Neural cell (in vitro differentiated cells): ENCODE data around the gene RIC8B. TPM values are rescaled to one million over a fixed set of nuclear protein-coding genes. Genes with fewer than 3 reads are reported as not detected.

Source experiments
- H2AFZ ChIP-seq: fragments of 200-600, 300-800 bp; sonication (generic), shearing (Covaris generic); 2 replicates; pipeline ENCODE4 v1.6.0; 2014; ENCODE audit warnings: low read depth, mild to moderate bottlenecking, antibody characterized with exemption, low read length, moderate library complexity
- H3F3A ChIP-seq: fragments of 200-600 bp; shearing (Covaris generic); 2 replicates; pipeline ENCODE4 v1.6.1; 2016; ENCODE audit warnings: mild to moderate bottlenecking, moderate library complexity, mixed read lengths, antibody characterized with exemption, low read length; ENCODE audit not compliant: insufficient read depth, poor library complexity, severe bottlenecking
- H3K27ac ChIP-seq: fragments of 200-600, 300-800 bp; sonication (generic), shearing (Covaris generic); 2 replicates; pipeline ENCODE4 v1.5.1; 2014; ENCODE audit warnings: mild to moderate bottlenecking, low read length, moderate library complexity
- H3K27me3 ChIP-seq: fragments of 300-800, 200-600 bp; sonication (generic), shearing (Covaris generic); 2 replicates; pipeline ENCODE4 v1.6.0; 2014; ENCODE audit warnings: mild to moderate bottlenecking, low read depth, low read length, moderate library complexity; ENCODE audit not compliant: insufficient read depth
- H3K36me3 ChIP-seq: fragments of 300-800, 200-600 bp; sonication (generic), shearing (Covaris generic); 2 replicates; pipeline ENCODE4 v1.5.1; 2014; ENCODE audit warnings: mild to moderate bottlenecking, antibody characterized with exemption, low read length, moderate library complexity; ENCODE audit not compliant: insufficient read depth
- H3K4me2 ChIP-seq: fragments of 300-800, 200-600 bp; sonication (generic), shearing (Covaris generic); 2 replicates; pipeline ENCODE4 v1.6.0; 2014; ENCODE audit warnings: mild to moderate bottlenecking, low read length
- H3K4me3 ChIP-seq: fragments of 300-800, 200-600 bp; sonication (generic), shearing (Covaris generic); 2 replicates; pipeline ENCODE4 v1.5.1; 2014; ENCODE audit warnings: mild to moderate bottlenecking, low read length, moderate library complexity
- H3K79me2 ChIP-seq: fragments of 200-600 bp; shearing (Covaris generic); replicated peaks from 2 replicates; pipeline ENCODE4 v1.6.0; 2014; ENCODE audit warnings: mild to moderate bottlenecking, low read length, moderate library complexity; ENCODE audit not compliant: insufficient read depth
- H3K9ac ChIP-seq: fragments of 300-800, 200-600 bp; sonication (generic), shearing (Covaris generic); 2 replicates; pipeline ENCODE4 v1.6.1; 2016; ENCODE audit warnings: mild to moderate bottlenecking, low read length, mixed read lengths
- H3K9me2 ChIP-seq: fragments of 200-600 bp; shearing (Covaris generic); 2 replicates; pipeline ENCODE4 v1.6.1; 2016; ENCODE audit warnings: mild to moderate bottlenecking, low read length, mixed read lengths; ENCODE audit not compliant: insufficient read depth
- H3K9me3 ChIP-seq: fragments of 200-600, 300-800 bp; sonication (generic), shearing (Covaris generic); 2 replicates; pipeline ENCODE4 v1.6.1; 2016; ENCODE audit warnings: mild to moderate bottlenecking, mixed run types, low read length, moderate library complexity, mixed read lengths
- H4K20me1 ChIP-seq: fragments of 200-600 bp; shearing (Covaris generic); 2 replicates; pipeline ENCODE4 v1.6.1; 2016; ENCODE audit warnings: mild to moderate bottlenecking, mixed run types; ENCODE audit not compliant: insufficient read depth
- EP300 ChIP-seq: fragments of 450-650 bp; conservative IDR thresholded peaks from 2 replicates; pipeline ENCODE4 v1.6.1; 2014; ENCODE audit warnings: antibody characterized with exemption, mild to moderate bottlenecking, moderate library complexity; ENCODE audit not compliant: poor library complexity, severe bottlenecking
- EZH2 ChIP-seq: fragments of 200-600, 300-800 bp; shearing (Covaris generic), sonication (generic); IDR thresholded peaks from 2 replicates; pipeline ENCODE4 v1.6.1; 2014; ENCODE audit warnings: antibody characterized with exemption, low read length, borderline replicate concordance, mild to moderate bottlenecking; ENCODE audit not compliant: insufficient read depth, poor library complexity, severe bottlenecking
- MXI1 ChIP-seq: fragments of 450-650 bp; conservative IDR thresholded peaks from 2 replicates; pipeline ENCODE4 v1.6.1; 2014; ENCODE audit warnings: antibody characterized with exemption, mild to moderate bottlenecking; ENCODE audit not compliant: poor library complexity, severe bottlenecking
- POLR2AphosphoS5 ChIP-seq: IDR thresholded peaks from 2 replicates; pipeline ENCODE4 v1.6.1; 2012
- RAD21 ChIP-seq: fragments of 450-650 bp; conservative IDR thresholded peaks from 2 replicates; pipeline ENCODE4 v1.6.1; 2014; ENCODE audit warnings: antibody characterized with exemption, mild to moderate bottlenecking, moderate library complexity
- SMC3 ChIP-seq: fragments of 450-650 bp; conservative IDR thresholded peaks from 2 replicates; pipeline ENCODE4 v1.6.1; 2014; ENCODE audit warnings: antibody characterized with exemption, mild to moderate bottlenecking, moderate library complexity; ENCODE audit not compliant: poor library complexity
- TAF1 ChIP-seq: IDR thresholded peaks from 2 replicates; pipeline ENCODE4 v1.6.1; 2012; ENCODE audit warnings: low read depth
- polyA plus RNA-seq: library from polyadenylated mRNA; depleted of rRNA; stranded (reverse); fragments of >200 nt; gene quantifications from 2 replicates; pipeline ENCODE4 v1.2.3, GENCODE V29; 2014
- TF ChIP-seq, protein P1 (sequence below): fragments of 450-650 bp; IDR thresholded peaks from 2 replicates; pipeline ENCODE4 v1.5.1; 2014; ENCODE audit warnings: antibody characterized with exemption, mild to moderate bottlenecking, moderate library complexity; ENCODE audit not compliant: poor library complexity, severe bottlenecking
- TF ChIP-seq, protein P2 (sequence below): IDR thresholded peaks from 2 replicates; pipeline ENCODE4 v1.6.1; 2012; ENCODE audit warnings: borderline replicate concordance

Gene RIC8B
- polyA plus RNA-seq, 1 donor from 2014 or later: 30.0 TPM

DNA sequence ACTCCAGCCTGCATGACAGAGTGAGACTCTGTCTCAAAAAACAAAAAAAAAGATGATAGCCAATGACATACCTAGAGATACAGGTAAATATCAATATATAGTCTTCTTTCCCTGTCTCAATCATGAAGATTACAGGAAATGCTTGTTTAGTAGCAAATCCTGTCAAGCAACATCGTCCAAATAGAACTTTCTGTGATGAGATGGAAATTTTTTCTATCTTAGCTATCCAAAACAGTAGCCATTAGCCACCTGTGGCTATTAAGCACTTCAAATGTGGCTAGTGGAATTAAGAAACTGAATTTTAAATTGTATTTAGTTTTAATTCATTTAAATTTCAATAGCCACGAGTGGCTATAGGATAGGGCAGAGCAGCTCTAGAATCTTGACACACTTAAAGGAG lies 33.2 kb upstream of the RIC8B start:
- Histone ChIP-seq H3K27me3 (no peaks in the 10 kb centered on the region), H3K4me2 (no peak overlapping the region), H2AFZ (no peak overlapping the region), H3F3A (no peaks in the 10 kb centered on the region), H3K4me3 (no peak overlapping the region), H3K9me2 (no peaks in the 10 kb centered on the region), H3K9ac (no peak overlapping the region), H3K36me3 (no peaks in the 10 kb centered on the region), H3K9me3 (no peaks in the 10 kb centered on the region), H4K20me1 (no peaks in the 10 kb centered on the region), H3K79me2 (no peaks in the 10 kb centered on the region), H3K27ac (no peak overlapping the region)
- TF ChIP-seq, protein P1, sequence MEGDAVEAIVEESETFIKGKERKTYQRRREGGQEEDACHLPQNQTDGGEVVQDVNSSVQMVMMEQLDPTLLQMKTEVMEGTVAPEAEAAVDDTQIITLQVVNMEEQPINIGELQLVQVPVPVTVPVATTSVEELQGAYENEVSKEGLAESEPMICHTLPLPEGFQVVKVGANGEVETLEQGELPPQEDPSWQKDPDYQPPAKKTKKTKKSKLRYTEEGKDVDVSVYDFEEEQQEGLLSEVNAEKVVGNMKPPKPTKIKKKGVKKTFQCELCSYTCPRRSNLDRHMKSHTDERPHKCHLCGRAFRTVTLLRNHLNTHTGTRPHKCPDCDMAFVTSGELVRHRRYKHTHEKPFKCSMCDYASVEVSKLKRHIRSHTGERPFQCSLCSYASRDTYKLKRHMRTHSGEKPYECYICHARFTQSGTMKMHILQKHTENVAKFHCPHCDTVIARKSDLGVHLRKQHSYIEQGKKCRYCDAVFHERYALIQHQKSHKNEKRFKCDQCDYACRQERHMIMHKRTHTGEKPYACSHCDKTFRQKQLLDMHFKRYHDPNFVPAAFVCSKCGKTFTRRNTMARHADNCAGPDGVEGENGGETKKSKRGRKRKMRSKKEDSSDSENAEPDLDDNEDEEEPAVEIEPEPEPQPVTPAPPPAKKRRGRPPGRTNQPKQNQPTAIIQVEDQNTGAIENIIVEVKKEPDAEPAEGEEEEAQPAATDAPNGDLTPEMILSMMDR: no peak
- TF ChIP-seq EZH2 (no peak), SMC3 (no peak), POLR2AphosphoS5 (no peak), TAF1 (no peak), EP300 (no peak), MXI1 (no peak), RAD21 (no peak)
- TF ChIP-seq, protein P2, sequence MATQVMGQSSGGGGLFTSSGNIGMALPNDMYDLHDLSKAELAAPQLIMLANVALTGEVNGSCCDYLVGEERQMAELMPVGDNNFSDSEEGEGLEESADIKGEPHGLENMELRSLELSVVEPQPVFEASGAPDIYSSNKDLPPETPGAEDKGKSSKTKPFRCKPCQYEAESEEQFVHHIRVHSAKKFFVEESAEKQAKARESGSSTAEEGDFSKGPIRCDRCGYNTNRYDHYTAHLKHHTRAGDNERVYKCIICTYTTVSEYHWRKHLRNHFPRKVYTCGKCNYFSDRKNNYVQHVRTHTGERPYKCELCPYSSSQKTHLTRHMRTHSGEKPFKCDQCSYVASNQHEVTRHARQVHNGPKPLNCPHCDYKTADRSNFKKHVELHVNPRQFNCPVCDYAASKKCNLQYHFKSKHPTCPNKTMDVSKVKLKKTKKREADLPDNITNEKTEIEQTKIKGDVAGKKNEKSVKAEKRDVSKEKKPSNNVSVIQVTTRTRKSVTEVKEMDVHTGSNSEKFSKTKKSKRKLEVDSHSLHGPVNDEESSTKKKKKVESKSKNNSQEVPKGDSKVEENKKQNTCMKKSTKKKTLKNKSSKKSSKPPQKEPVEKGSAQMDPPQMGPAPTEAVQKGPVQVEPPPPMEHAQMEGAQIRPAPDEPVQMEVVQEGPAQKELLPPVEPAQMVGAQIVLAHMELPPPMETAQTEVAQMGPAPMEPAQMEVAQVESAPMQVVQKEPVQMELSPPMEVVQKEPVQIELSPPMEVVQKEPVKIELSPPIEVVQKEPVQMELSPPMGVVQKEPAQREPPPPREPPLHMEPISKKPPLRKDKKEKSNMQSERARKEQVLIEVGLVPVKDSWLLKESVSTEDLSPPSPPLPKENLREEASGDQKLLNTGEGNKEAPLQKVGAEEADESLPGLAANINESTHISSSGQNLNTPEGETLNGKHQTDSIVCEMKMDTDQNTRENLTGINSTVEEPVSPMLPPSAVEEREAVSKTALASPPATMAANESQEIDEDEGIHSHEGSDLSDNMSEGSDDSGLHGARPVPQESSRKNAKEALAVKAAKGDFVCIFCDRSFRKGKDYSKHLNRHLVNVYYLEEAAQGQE: no peak

DNA sequence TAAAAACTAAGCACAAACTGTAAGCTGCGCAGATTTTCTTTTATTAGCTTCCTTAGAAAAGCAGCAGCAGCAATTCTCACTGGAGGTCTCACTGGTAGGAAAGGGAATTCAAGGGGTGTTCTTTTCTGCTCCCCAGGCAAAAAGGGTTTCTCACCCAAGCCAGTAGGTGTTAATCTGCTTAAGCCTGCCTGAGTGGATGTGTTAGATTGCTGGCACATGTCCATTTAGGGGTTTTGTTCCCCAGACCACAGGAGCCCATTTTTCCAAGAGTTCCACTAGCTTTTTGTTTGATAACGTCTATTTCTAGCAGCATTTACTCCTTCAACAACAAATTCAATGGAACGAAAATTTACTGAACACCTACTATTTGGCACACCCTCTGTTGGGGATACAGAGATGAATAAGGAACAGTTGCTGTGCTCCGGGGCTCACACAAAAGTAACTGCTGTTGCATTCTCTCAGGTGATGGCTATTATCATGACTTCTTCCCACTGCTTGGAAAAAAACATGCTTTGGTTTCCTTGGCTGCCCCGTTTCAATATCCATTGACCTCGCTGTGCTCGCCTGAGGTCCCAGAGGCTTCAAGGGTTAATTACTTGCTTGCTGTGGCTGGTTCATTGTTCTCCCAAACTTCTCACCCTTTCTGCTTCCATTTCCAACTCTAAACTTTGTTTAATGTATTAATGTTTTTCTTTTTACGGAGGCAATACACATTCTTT lies 31.1 kb upstream of the RIC8B start:
- H3K36me3 ChIP-seq: no peaks in the 10 kb centered on the region
- no peak overlapping the region for H3K4me2 ChIP-seq
- no peak overlapping the region for H2AFZ ChIP-seq
- no peak overlapping the region for H3K4me3 ChIP-seq
- no peaks in the 10 kb centered on the region for H3K9me3 ChIP-seq
- no peak overlapping the region for H3K27ac ChIP-seq
- no peaks in the 10 kb centered on the region for H3K9me2 ChIP-seq
- no peak overlapping the region for H3K9ac ChIP-seq
- H3K79me2 ChIP-seq: no peaks in the 10 kb centered on the region
- no peak for TF ChIP-seq TAF1
- no peak for TF ChIP-seq SMC3
- no peak for TF ChIP-seq POLR2AphosphoS5
- TF ChIP-seq RAD21: no peak
- TF ChIP-seq EP300: no peak
- TF ChIP-seq, protein P2: no peak
- TF ChIP-seq, protein P1: no peak
- no peak for TF ChIP-seq MXI1
- TF ChIP-seq EZH2: no peak
- no peaks in the 10 kb centered on the region for H3K27me3 ChIP-seq
- H3F3A ChIP-seq: no peaks in the 10 kb centered on the region
- H4K20me1 ChIP-seq: no peaks in the 10 kb centered on the region
